Neural cell (in vitro differentiated cells): ENCODE data around the gene CHD9NB. TPM values are rescaled to one million over a fixed set of nuclear protein-coding genes. Genes with fewer than 3 reads are reported as not detected.

Source experiments
- H2AFZ ChIP-seq: fragments of 200-600, 300-800 bp; sonication (generic), shearing (Covaris generic); 2 replicates; pipeline ENCODE4 v1.6.0; 2014; ENCODE audit warnings: low read depth, mild to moderate bottlenecking, antibody characterized with exemption, low read length, moderate library complexity
- H3F3A ChIP-seq: fragments of 200-600 bp; shearing (Covaris generic); 2 replicates; pipeline ENCODE4 v1.6.1; 2016; ENCODE audit warnings: mild to moderate bottlenecking, moderate library complexity, mixed read lengths, antibody characterized with exemption, low read length; ENCODE audit not compliant: insufficient read depth, poor library complexity, severe bottlenecking
- H3K27ac ChIP-seq: fragments of 200-600, 300-800 bp; sonication (generic), shearing (Covaris generic); 2 replicates; pipeline ENCODE4 v1.5.1; 2014; ENCODE audit warnings: mild to moderate bottlenecking, low read length, moderate library complexity
- H3K27me3 ChIP-seq: fragments of 300-800, 200-600 bp; sonication (generic), shearing (Covaris generic); 2 replicates; pipeline ENCODE4 v1.6.0; 2014; ENCODE audit warnings: mild to moderate bottlenecking, low read depth, low read length, moderate library complexity; ENCODE audit not compliant: insufficient read depth
- H3K36me3 ChIP-seq: fragments of 300-800, 200-600 bp; sonication (generic), shearing (Covaris generic); 2 replicates; pipeline ENCODE4 v1.5.1; 2014; ENCODE audit warnings: mild to moderate bottlenecking, antibody characterized with exemption, low read length, moderate library complexity; ENCODE audit not compliant: insufficient read depth
- H3K4me2 ChIP-seq: fragments of 300-800, 200-600 bp; sonication (generic), shearing (Covaris generic); 2 replicates; pipeline ENCODE4 v1.6.0; 2014; ENCODE audit warnings: mild to moderate bottlenecking, low read length
- H3K4me3 ChIP-seq: fragments of 300-800, 200-600 bp; sonication (generic), shearing (Covaris generic); 2 replicates; pipeline ENCODE4 v1.5.1; 2014; ENCODE audit warnings: mild to moderate bottlenecking, low read length, moderate library complexity
- H3K79me2 ChIP-seq: fragments of 200-600 bp; shearing (Covaris generic); replicated peaks from 2 replicates; pipeline ENCODE4 v1.6.0; 2014; ENCODE audit warnings: mild to moderate bottlenecking, low read length, moderate library complexity; ENCODE audit not compliant: insufficient read depth
- H3K9ac ChIP-seq: fragments of 300-800, 200-600 bp; sonication (generic), shearing (Covaris generic); 2 replicates; pipeline ENCODE4 v1.6.1; 2016; ENCODE audit warnings: mild to moderate bottlenecking, low read length, mixed read lengths
- H3K9me2 ChIP-seq: fragments of 200-600 bp; shearing (Covaris generic); 2 replicates; pipeline ENCODE4 v1.6.1; 2016; ENCODE audit warnings: mild to moderate bottlenecking, low read length, mixed read lengths; ENCODE audit not compliant: insufficient read depth
- H3K9me3 ChIP-seq: fragments of 200-600, 300-800 bp; sonication (generic), shearing (Covaris generic); 2 replicates; pipeline ENCODE4 v1.6.1; 2016; ENCODE audit warnings: mild to moderate bottlenecking, mixed run types, low read length, moderate library complexity, mixed read lengths
- H4K20me1 ChIP-seq: fragments of 200-600 bp; shearing (Covaris generic); 2 replicates; pipeline ENCODE4 v1.6.1; 2016; ENCODE audit warnings: mild to moderate bottlenecking, mixed run types; ENCODE audit not compliant: insufficient read depth
- CTCF ChIP-seq: fragments of 450-650 bp; IDR thresholded peaks from 2 replicates; pipeline ENCODE4 v1.5.1; 2014; ENCODE audit warnings: antibody characterized with exemption, mild to moderate bottlenecking, moderate library complexity; ENCODE audit not compliant: poor library complexity, severe bottlenecking
- EP300 ChIP-seq: fragments of 450-650 bp; conservative IDR thresholded peaks from 2 replicates; pipeline ENCODE4 v1.6.1; 2014; ENCODE audit warnings: antibody characterized with exemption, mild to moderate bottlenecking, moderate library complexity; ENCODE audit not compliant: poor library complexity, severe bottlenecking
- EZH2 ChIP-seq: fragments of 200-600, 300-800 bp; shearing (Covaris generic), sonication (generic); IDR thresholded peaks from 2 replicates; pipeline ENCODE4 v1.6.1; 2014; ENCODE audit warnings: antibody characterized with exemption, low read length, borderline replicate concordance, mild to moderate bottlenecking; ENCODE audit not compliant: insufficient read depth, poor library complexity, severe bottlenecking
- MXI1 ChIP-seq: fragments of 450-650 bp; conservative IDR thresholded peaks from 2 replicates; pipeline ENCODE4 v1.6.1; 2014; ENCODE audit warnings: antibody characterized with exemption, mild to moderate bottlenecking; ENCODE audit not compliant: poor library complexity, severe bottlenecking
- POLR2AphosphoS5 ChIP-seq: IDR thresholded peaks from 2 replicates; pipeline ENCODE4 v1.6.1; 2012
- RAD21 ChIP-seq: fragments of 450-650 bp; conservative IDR thresholded peaks from 2 replicates; pipeline ENCODE4 v1.6.1; 2014; ENCODE audit warnings: antibody characterized with exemption, mild to moderate bottlenecking, moderate library complexity
- REST ChIP-seq: IDR thresholded peaks from 2 replicates; pipeline ENCODE4 v1.6.1; 2012; ENCODE audit warnings: borderline replicate concordance
- SMC3 ChIP-seq: fragments of 450-650 bp; conservative IDR thresholded peaks from 2 replicates; pipeline ENCODE4 v1.6.1; 2014; ENCODE audit warnings: antibody characterized with exemption, mild to moderate bottlenecking, moderate library complexity; ENCODE audit not compliant: poor library complexity
- TAF1 ChIP-seq: IDR thresholded peaks from 2 replicates; pipeline ENCODE4 v1.6.1; 2012; ENCODE audit warnings: low read depth
- polyA plus RNA-seq: library from polyadenylated mRNA; depleted of rRNA; stranded (reverse); fragments of >200 nt; gene quantifications from 2 replicates; pipeline ENCODE4 v1.2.3, GENCODE V29; 2014

Gene CHD9NB
- polyA plus RNA-seq, 1 donor from 2014 or later, result 0.17 TPM

GRCh38 chr16:53081032-53081424, 28.3 kb upstream of the CHD9NB start:
- H3K27ac ChIP-seq, result no peak overlapping the region
- TF ChIP-seq CTCF, result no peak
- TF ChIP-seq RAD21, result no peak
- no peak for TF ChIP-seq EP300
- TF ChIP-seq SMC3, result no peak
- TF ChIP-seq MXI1, result no peak
- no peak for TF ChIP-seq EZH2
- TF ChIP-seq TAF1, result no peak
- no peak for TF ChIP-seq REST
- no peak for TF ChIP-seq POLR2AphosphoS5
- H3K9ac ChIP-seq, result no peak overlapping the region
- no peaks in the 10 kb centered on the region for H3K27me3 ChIP-seq
- H3K9me3 ChIP-seq, result no peaks in the 10 kb centered on the region
- no peaks in the 10 kb centered on the region for H3K79me2 ChIP-seq
- H3F3A ChIP-seq, result no peaks in the 10 kb centered on the region
- no peaks in the 10 kb centered on the region for H3K9me2 ChIP-seq
- H2AFZ ChIP-seq, result no peak overlapping the region
- no peaks in the 10 kb centered on the region for H3K36me3 ChIP-seq
- no peaks in the 10 kb centered on the region for H4K20me1 ChIP-seq
- no peak overlapping the region for H3K4me3 ChIP-seq
- H3K4me2 ChIP-seq, result no peak overlapping the region

GRCh38 chr16:53080345-53081031, 27.8 kb upstream of the CHD9NB start:
- TF ChIP-seq MXI1 (no peak), EZH2 (no peak), REST (no peak), CTCF (no peak), EP300 (no peak), TAF1 (no peak), POLR2AphosphoS5 (no peak), RAD21 (no peak)
- Histone ChIP-seq H3K36me3 (no peaks in the 10 kb centered on the region), H3K27me3 (no peaks in the 10 kb centered on the region), H3K79me2 (no peaks in the 10 kb centered on the region), H2AFZ (no peak overlapping the region), H3K4me2 (no peak overlapping the region), H3K9ac (no peak overlapping the region), H3F3A (no peaks in the 10 kb centered on the region), H3K27ac (no peak overlapping the region), H3K9me2 (no peaks in the 10 kb centered on the region), H3K4me3 (no peak overlapping the region), H4K20me1 (no peaks in the 10 kb centered on the region), H3K9me3 (no peaks in the 10 kb centered on the region)
